Heart left ventricle (tissue), 16 donors: ENCODE results near the gene LPCAT1. TPM values are rescaled to one million over a fixed set of nuclear protein-coding genes. Genes with fewer than 3 reads are reported as not detected.
A peak's percentile ranks its signal among the peaks of the same experiment; 100 is the strongest.

ENCODE experiments used
- ATAC-seq, 4 donors: fragments of 200-7000 bp; cut with Tn5 transposase; one replicate each; pipeline ENCODE4 v1.9.1; 2020 to 2022; ENCODE audit warnings: moderate library complexity in 4 of 4, mild to moderate bottlenecking in 3 of 4, moderate number of reproducible peaks in 1 of 4
- DNase-seq, 5 donors: peaks; one replicate each; pipeline ENCODE4 v3.0.0-alpha.2; 2020
- H3K27ac ChIP-seq, 12 donors: fragments of 200-600 bp; sonication (generic) in 4 of 12; one replicate each; pipeline versions ENCODE4 v1.5.0 to v1.8.0; 2016 to 2022; ENCODE audit warnings: mild to moderate bottlenecking in 2 of 12
- H3K27me3 ChIP-seq, 9 donors: fragments of 200-600 bp; sonication (generic) in 2 of 9; one replicate each; pipeline versions ENCODE4 v1.5.1 to v1.8.0; 2016 to 2022; ENCODE audit warnings: mild to moderate bottlenecking in 3 of 9
- H3K36me3 ChIP-seq, 9 donors: fragments of 200-600 bp; sonication (generic) in 2 of 9; one replicate each; pipeline versions ENCODE4 v1.5.0 to v1.8.0; 2018 to 2022; ENCODE audit warnings: mild to moderate bottlenecking in 2 of 9
- H3K4me1 ChIP-seq, 12 donors: fragments of 200-600 bp; sonication (generic) in 4 of 12; one replicate each; pipeline versions ENCODE4 v1.5.0 to v1.8.0; 2016 to 2022; ENCODE audit warnings: mild to moderate bottlenecking in 3 of 12
- H3K4me3 ChIP-seq, 12 donors: fragments of 200-600 bp; sonication (generic) in 4 of 12; one replicate each; pipeline versions ENCODE4 v1.5.0 to v1.8.0; 2017 to 2022; ENCODE audit warnings: mild to moderate bottlenecking in 9 of 12, moderate library complexity in 4 of 12
- H3K9me3 ChIP-seq, 12 donors: fragments of 200-600 bp; sonication (generic) in 4 of 12; one replicate each; pipeline versions ENCODE4 v1.5.0 to v1.8.0; 2016 to 2022; ENCODE audit warnings: mild to moderate bottlenecking in 1 of 12
- CTCF ChIP-seq, 12 donors: fragments of 200-600 bp; sonication (generic) in 4 of 12; IDR thresholded peaks; one replicate each; pipeline versions ENCODE4 v1.5.0 to v1.8.0; 2018 to 2022; ENCODE audit warnings: antibody characterized with exemption in 12 of 12, mild to moderate bottlenecking in 5 of 12
- POLR2A ChIP-seq, 2 donors: fragments of 450-650 bp; IDR thresholded peaks; one replicate each; pipeline ENCODE4 v1.6.1; 2017; ENCODE audit warnings: antibody characterized with exemption in 2 of 2, mild to moderate bottlenecking in 2 of 2, moderate library complexity in 2 of 2
- WGBS, 4 donors: extraction: QIAGEN DNeasy Blood & Tissue Kit in 2 of 4; methylation state at CpG; one replicate each; pipeline versions ENCODE4 v1.1.5 to v1.1.7; 2013 to 2018; 5-methylcytosine and 5-hydroxymethylcytosine counted together
- intact Hi-C, 10 donors: fragments of 100-400 bp; cut with DNase I; formaldehyde crosslinking; loops; one replicate each; pipeline versions ENCODE4 v1.11.1 to v1.14.2; 2022
- polyA plus RNA-seq, 2 donors: library from polyadenylated mRNA; stranded (reverse); fragments of 200-250 nt; gene quantifications; one replicate each; pipeline ENCODE4 v1.2.3, GENCODE V29; 2013
- total RNA-seq, 9 donors: library from RNA; depleted of rRNA in 2 of 9; stranded (reverse); fragments of >200 nt in 2 of 9; fragmentation: NEBNext Ultra II Directional in 3 of 9; extraction: Animal tissue kit (Norgen Biotek cat#: 25700) in 3 of 9; gene quantifications; one replicate each; pipeline versions ENCODE4 v1.1.0 to v1.2.4, GENCODE V29; 2016 to 2023
- donor health status: ischemic (EF 13 %, LVEDD 7.1; RV severe dilation, severe dysfunction).
- donor health status: healthy with polysubstance abuse.
- donor health status: DM: no; HTN: yes; CAD: no.
- donor health status: DM: no; HTN: no; CAD: no.
- donor health status: ischemic (EF 25% LVEDD 6.9; RV normal size, moderate dysfunction).
- donor health status: ischemic (EF 25% LVEDD 5.7; RV mildly dilated, moderate dysfunction).
- donor health status: healthy.
- donor health status: DM: yes; HTN: yes; CAD: no.
- donor health status: ischemic (EF 35%, LVEDD 5.7; RV mildly dilated, moderate dysfunction).
- donor health status: nonischemic (EF 11% LVEDD 7.7; RV severe dilation, severe dysfunction).
- donor health status: DM: yes; HTN: yes; CAD: no.
- donor health status: PGD.
- donor health status: ischemic (EF 29% LVEDD 5.4; RV normal size, mild dysfunction).
- donor health status: nonischemic (EF 23%, LVEDD 6.1; RV moderate dilation, normal function).

LPCAT1 gene
- total and polyA plus RNA-seq, 11 donors = 8.2 to 30.6 (median 9.9) TPM

- TF ChIP-seq CTCF (IDR thresholded peaks at IDR 0.05) (no peak), POLR2A (IDR thresholded peaks at IDR 0.05) (no peak)
- no peak overlapping the region for H3K4me3 ChIP-seq
- peak in 2 of 5 donors; percentile 9 to 53 for DNase-seq
- H3K27ac ChIP-seq = no peak overlapping the region
- peaks cover 0 to 12% (median 0%) of the 10 kb centered on the region in 12 donors for H3K4me1 ChIP-seq
- no peak for ATAC-seq
- H3K36me3 ChIP-seq = no peaks in the 10 kb centered on the region
- intact Hi-C loops = no loop called here
- no peaks in the 10 kb centered on the region for H3K9me3 ChIP-seq
- H3K27me3 ChIP-seq = no peaks in the 10 kb centered on the region
- 85 to 90% (median 86%) methylated on average over 18 of the region's 18 CpGs for WGBS, 4 donors
Observed at GRCh38 chr5:1546556-1546955, 22.8 kb upstream of the LPCAT1 start.

- H3K27me3 ChIP-seq = no peaks in the 10 kb centered on the region
- H3K4me3 ChIP-seq = no peak overlapping the region
- intact Hi-C loops = no loop called here
- H3K4me1 ChIP-seq = peaks cover 0 to 16% (median 0%) of the 10 kb centered on the region in 12 donors
- TF ChIP-seq CTCF (IDR thresholded peaks at IDR 0.05) (no peak), POLR2A (IDR thresholded peaks at IDR 0.05) (no peak)
- H3K27ac ChIP-seq = no peak overlapping the region
- H3K36me3 ChIP-seq = no peaks in the 10 kb centered on the region
- no peak for DNase-seq
- no peaks in the 10 kb centered on the region for H3K9me3 ChIP-seq
- 59 to 69% (median 66%) methylated on average over 6 of the region's 6 CpGs for WGBS, 4 donors
- ATAC-seq = no peak
Observed at GRCh38 chr5:1545805-1546355, 22.1 kb upstream of the LPCAT1 start.

GRCh38 chr5:1545126-1545804, 21.5 kb upstream of the LPCAT1 start:
- 82 to 86% (median 84%) methylated on average over 4 of the region's 4 CpGs for WGBS, 4 donors
- TF ChIP-seq POLR2A (IDR thresholded peaks at IDR 0.05) = no peak
- TF ChIP-seq CTCF (IDR thresholded peaks at IDR 0.05) = no peak
- H3K27me3 ChIP-seq = no peaks in the 10 kb centered on the region
- no peaks in the 10 kb centered on the region for H3K9me3 ChIP-seq
- peaks cover 0 to 16% (median 0%) of the 10 kb centered on the region in 12 donors for H3K4me1 ChIP-seq
- intact Hi-C loops = no loop called here
- ATAC-seq = no peak
- no peaks in the 10 kb centered on the region for H3K36me3 ChIP-seq
- no peak overlapping the region for H3K27ac ChIP-seq
- H3K4me3 ChIP-seq = no peak overlapping the region
- peak in 1 of 5 donors; percentile 14 for DNase-seq

- TF ChIP-seq CTCF (IDR thresholded peaks at IDR 0.05) = no peak
- no peak for TF ChIP-seq POLR2A (IDR thresholded peaks at IDR 0.05)
- peaks cover 0 to 16% (median 0%) of the 10 kb centered on the region in 12 donors for H3K4me1 ChIP-seq
- no peaks in the 10 kb centered on the region for H3K9me3 ChIP-seq
- WGBS, 4 donors = 80 to 89% (median 87%) methylated on average over 12 of the region's 12 CpGs
- peak overlapping the region in 1 of 12 donors; percentile 76 for H3K27ac ChIP-seq
- no peak overlapping the region for H3K4me3 ChIP-seq
- no peaks in the 10 kb centered on the region for H3K27me3 ChIP-seq
- ATAC-seq (no peak), DNase-seq (peak in 2 of 5 donors; percentile 11 to 42)
- no peaks in the 10 kb centered on the region for H3K36me3 ChIP-seq
- intact Hi-C loops = no loop called here
Observed at GRCh38 chr5:1544294-1544961, 20.7 kb upstream of the LPCAT1 start.
